Measurements from ENCODE around the gene GSN. TPM values are rescaled to one million over a fixed set of nuclear protein-coding genes. Genes with fewer than 3 reads are reported as not detected.

Gene GSN
- total and polyA plus RNA-seq, 9 of the 15 experiments (the other 6 are each of a cell fraction or from before 2014, with no cell fraction given), result 0.39 to 16.6 (median 8.2) TPM

DNA sequence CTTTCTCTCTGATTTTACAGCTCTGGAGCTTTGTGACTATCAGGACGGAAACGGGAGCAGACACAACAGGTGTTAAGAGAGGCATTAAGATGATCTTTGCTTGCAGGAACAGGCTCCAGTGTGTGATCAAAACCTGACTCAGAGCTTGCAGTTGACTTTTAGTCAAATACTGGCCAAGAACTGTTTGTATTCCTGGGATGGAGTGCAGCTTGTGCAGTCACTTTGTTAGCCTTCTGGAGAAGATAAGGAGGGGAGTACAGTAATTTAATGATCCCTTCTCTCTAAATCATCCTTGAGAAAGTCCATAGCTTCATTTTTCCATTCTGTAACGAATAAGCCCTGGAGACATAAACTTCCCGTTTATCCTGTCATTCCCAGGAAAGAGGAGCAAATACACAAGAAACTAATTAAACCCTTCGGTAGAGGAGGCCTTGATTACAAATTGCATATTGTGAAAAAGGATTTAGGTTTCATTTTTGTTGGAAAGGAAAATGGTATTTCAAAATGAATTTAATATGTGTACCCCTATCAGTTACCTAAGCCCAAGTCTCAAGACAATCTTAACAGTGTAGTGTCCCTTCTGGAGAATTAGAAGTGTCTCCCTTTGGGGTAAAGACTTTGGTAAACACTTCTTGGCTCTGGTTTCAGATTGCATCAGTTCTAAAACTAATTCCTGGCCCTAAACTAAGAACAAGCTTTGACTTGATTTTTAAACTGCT is 105.2 kb downstream of the GSN start (continued):
- TF ChIP-seq, protein P1, sequence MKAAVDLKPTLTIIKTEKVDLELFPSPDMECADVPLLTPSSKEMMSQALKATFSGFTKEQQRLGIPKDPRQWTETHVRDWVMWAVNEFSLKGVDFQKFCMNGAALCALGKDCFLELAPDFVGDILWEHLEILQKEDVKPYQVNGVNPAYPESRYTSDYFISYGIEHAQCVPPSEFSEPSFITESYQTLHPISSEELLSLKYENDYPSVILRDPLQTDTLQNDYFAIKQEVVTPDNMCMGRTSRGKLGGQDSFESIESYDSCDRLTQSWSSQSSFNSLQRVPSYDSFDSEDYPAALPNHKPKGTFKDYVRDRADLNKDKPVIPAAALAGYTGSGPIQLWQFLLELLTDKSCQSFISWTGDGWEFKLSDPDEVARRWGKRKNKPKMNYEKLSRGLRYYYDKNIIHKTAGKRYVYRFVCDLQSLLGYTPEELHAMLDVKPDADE (conservative IDR thresholded peaks at IDR 0.05; ENCODE audit: control insufficient read depth, low read depth, low read length), result no peak
- TF ChIP-seq GATA2 (CRISPR knock-in tag; IDR thresholded peaks at IDR 0.05), result peak; percentile 75
- peak; percentile 74 for TF ChIP-seq DPF2 (IDR thresholded peaks at IDR 0.05)
- TF ChIP-seq CC2D1A (IDR thresholded peaks at IDR 0.05), result peak; percentile 76; the same call in 1 of the 2 replicates
- TF ChIP-seq, protein P2, sequence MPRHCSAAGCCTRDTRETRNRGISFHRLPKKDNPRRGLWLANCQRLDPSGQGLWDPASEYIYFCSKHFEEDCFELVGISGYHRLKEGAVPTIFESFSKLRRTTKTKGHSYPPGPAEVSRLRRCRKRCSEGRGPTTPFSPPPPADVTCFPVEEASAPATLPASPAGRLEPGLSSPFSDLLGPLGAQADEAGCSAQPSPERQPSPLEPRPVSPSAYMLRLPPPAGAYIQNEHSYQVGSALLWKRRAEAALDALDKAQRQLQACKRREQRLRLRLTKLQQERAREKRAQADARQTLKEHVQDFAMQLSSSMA (CRISPR knock-in tag; IDR thresholded peaks at IDR 0.05), result no peak
- peak; percentile 25; the same call in 1 of the 2 replicates for TF ChIP-seq BCOR (IDR thresholded peaks at IDR 0.05)
- peak; percentile 52; the same call in 1 of the 2 replicates for TF ChIP-seq FOXM1 (IDR thresholded peaks at IDR 0.05; ENCODE audit: low read depth)
- TF ChIP-seq FOXM1 (CRISPR knock-in tag; IDR thresholded peaks at IDR 0.05; ENCODE audit: low read depth), result no peak
- TF ChIP-seq, protein P3, sequence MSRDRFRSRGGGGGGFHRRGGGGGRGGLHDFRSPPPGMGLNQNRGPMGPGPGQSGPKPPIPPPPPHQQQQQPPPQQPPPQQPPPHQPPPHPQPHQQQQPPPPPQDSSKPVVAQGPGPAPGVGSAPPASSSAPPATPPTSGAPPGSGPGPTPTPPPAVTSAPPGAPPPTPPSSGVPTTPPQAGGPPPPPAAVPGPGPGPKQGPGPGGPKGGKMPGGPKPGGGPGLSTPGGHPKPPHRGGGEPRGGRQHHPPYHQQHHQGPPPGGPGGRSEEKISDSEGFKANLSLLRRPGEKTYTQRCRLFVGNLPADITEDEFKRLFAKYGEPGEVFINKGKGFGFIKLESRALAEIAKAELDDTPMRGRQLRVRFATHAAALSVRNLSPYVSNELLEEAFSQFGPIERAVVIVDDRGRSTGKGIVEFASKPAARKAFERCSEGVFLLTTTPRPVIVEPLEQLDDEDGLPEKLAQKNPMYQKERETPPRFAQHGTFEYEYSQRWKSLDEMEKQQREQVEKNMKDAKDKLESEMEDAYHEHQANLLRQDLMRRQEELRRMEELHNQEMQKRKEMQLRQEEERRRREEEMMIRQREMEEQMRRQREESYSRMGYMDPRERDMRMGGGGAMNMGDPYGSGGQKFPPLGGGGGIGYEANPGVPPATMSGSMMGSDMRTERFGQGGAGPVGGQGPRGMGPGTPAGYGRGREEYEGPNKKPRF (IDR thresholded peaks at IDR 0.05; ENCODE audit: low read depth, low read length), result no peak
- TF ChIP-seq, protein P4, sequence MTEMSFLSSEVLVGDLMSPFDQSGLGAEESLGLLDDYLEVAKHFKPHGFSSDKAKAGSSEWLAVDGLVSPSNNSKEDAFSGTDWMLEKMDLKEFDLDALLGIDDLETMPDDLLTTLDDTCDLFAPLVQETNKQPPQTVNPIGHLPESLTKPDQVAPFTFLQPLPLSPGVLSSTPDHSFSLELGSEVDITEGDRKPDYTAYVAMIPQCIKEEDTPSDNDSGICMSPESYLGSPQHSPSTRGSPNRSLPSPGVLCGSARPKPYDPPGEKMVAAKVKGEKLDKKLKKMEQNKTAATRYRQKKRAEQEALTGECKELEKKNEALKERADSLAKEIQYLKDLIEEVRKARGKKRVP (CRISPR knock-in tag; IDR thresholded peaks at IDR 0.05), result peak; percentile 58
- TF ChIP-seq POLR2AphosphoS5 (IDR thresholded peaks at IDR 0.05; ENCODE audit: control insufficient read depth, insufficient read depth, low read depth, low read length), result peak; percentile 74

Measured in K562 (cell line).